Stimulated activated CD8-positive, alpha-beta memory T cell treated with anti-CD3 and anti-CD28 coated beads, Interleukin-12 subunit alpha, Interleukin-12 subunit beta, amount 100 ng/mL, for 4 hours (primary cell): ENCODE results near the gene DLD.

Experiments
- DNase-seq: peaks from one replicate; pipeline ENCODE4 v3.0.0-alpha.2; 2020; ENCODE audit warnings: low read depth

Gene DLD

DNA sequence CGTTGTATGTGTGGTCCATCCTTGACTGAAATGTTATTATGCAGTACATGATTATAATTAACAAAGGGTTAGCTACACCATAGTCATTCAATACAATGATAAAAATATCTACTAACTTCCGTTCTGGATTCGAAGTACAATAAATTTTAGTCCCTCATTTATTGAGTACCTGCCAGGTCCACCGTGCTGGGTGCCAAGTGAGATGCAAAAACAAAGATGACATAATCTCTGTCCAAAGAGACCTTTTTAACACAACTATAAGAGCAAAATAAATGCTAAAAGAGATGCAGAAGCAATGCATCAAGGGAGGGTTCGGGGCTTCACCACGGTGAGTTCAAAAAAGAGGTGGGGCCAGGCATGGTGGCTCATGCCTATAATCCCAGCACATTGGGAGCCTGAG lies 78.9 kb downstream of the DLD start:
- no peak for DNase-seq
